OCI-LY3 (cell line): Measurements from ENCODE around the gene ACTA2.

Source experiments
- H2AFZ ChIP-seq: fragments of 200-600, 300-600 bp; shearing (Covaris generic); 2 replicates; pipeline ENCODE4 v1.6.0; 2014; ENCODE audit warnings: antibody characterized with exemption, low read depth, low read length
- H3K27ac ChIP-seq: fragments of 200-600, 300-600 bp; sonication (generic); 2 replicates; pipeline ENCODE4 v1.5.1; 2014; ENCODE audit warnings: mild to moderate bottlenecking, low read length, moderate library complexity, mixed read lengths
- H3K27me3 ChIP-seq: fragments of 200-600, 300-600 bp; sonication (generic); 2 replicates; pipeline ENCODE4 v1.6.1; 2014; ENCODE audit warnings: low read depth, low read length, mixed read lengths
- H3K36me3 ChIP-seq: fragments of 200-600, 300-600 bp; sonication (generic); replicated peaks from 2 replicates; pipeline ENCODE3; 2014; ENCODE audit warnings: low read depth, low read length, mixed read lengths
- H3K4me1 ChIP-seq: fragments of 300-600, 200-600 bp; sonication (generic); 2 replicates; pipeline ENCODE4 v1.6.1; 2014; ENCODE audit warnings: low read length, mixed read lengths
- H3K4me2 ChIP-seq: fragments of 200-600, 300-600 bp; sonication (generic); 2 replicates; pipeline ENCODE4 v1.6.1; 2014; ENCODE audit warnings: low read length, mixed read lengths
- H3K4me3 ChIP-seq: fragments of 300-600, 200-600 bp; sonication (generic); 2 replicates; pipeline ENCODE4 v1.5.1; 2014; ENCODE audit warnings: antibody characterized with exemption, mild to moderate bottlenecking, low read length, moderate library complexity
- H3K79me2 ChIP-seq: fragments of 300-600, 200-600 bp; shearing (Covaris generic); 2 replicates; pipeline ENCODE4 v1.6.1; 2014; ENCODE audit warnings: mild to moderate bottlenecking, low read length, mixed read lengths
- H3K9ac ChIP-seq: fragments of 300-600, 200-600 bp; shearing (Covaris generic); 2 replicates; pipeline ENCODE4 v1.6.0; 2014; ENCODE audit warnings: mild to moderate bottlenecking, low read length, moderate library complexity
- H3K9me3 ChIP-seq: fragments of 200-600, 300-600 bp; shearing (Covaris generic); 2 replicates; pipeline ENCODE4 v1.6.1; 2014; ENCODE audit warnings: low read length, mixed read lengths; ENCODE audit not compliant: insufficient read depth
- H4K20me1 ChIP-seq: fragments of 200-600, 300-600 bp; sonication (generic); 2 replicates; pipeline ENCODE4 v1.6.1; 2016; ENCODE audit warnings: low read length, mixed read lengths; ENCODE audit not compliant: insufficient read depth
- CTCF ChIP-seq: fragments of 200-600, 300-600 bp; sonication (generic); IDR thresholded peaks from 2 replicates; pipeline ENCODE4 v1.5.1; 2014; ENCODE audit warnings: antibody characterized with exemption, low read length, low read depth
- EZH2phosphoT487 ChIP-seq: fragments of 200-600 bp; shearing (Covaris generic); IDR thresholded peaks from 2 replicates; pipeline ENCODE4 v1.6.1; 2018; ENCODE audit warnings: antibody characterized with exemption, mixed run types, low read depth

The ACTA2 gene

DNA sequence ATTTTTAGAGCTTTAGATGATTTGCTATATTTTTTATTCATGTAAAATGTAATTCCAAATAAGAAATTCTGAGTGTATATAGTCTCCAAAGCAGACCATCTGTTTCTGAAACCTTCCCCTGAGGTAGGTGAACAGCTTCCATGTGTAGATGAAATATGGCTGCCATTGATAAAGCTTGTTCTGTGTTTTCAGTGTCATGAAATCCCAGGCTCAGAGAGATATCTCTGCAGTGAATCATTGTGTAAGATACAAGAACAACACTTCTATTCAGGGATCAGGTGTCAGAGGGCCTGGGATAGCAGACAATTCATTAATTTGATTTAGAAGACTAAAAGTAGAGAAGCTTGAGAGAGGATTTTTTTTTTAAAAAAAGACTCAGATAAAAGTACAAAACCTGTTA, 29.1 kb downstream of the ACTA2 start:
- TF ChIP-seq EZH2phosphoT487 (no peak), CTCF (no peak)
- peaks cover 23% of the 10 kb centered on the region for H3K36me3 ChIP-seq
- H3K27me3 ChIP-seq: no peaks in the 10 kb centered on the region
- no peak overlapping the region for H3K4me3 ChIP-seq
- no peak overlapping the region for H3K9ac ChIP-seq
- H4K20me1 ChIP-seq: no peaks in the 10 kb centered on the region
- H3K79me2 ChIP-seq: no peaks in the 10 kb centered on the region
- H3K27ac ChIP-seq: no peak overlapping the region
- no peaks in the 10 kb centered on the region for H3K9me3 ChIP-seq
- no peak overlapping the region for H3K4me2 ChIP-seq
- no peaks in the 10 kb centered on the region for H3K4me1 ChIP-seq
- no peak overlapping the region for H2AFZ ChIP-seq

GRCh38 chr10:88922041-88922440, 30.5 kb downstream of the ACTA2 start:
- Histone ChIP-seq H3K4me1 (no peaks in the 10 kb centered on the region), H3K27ac (no peak overlapping the region), H3K9ac (no peak overlapping the region), H3K36me3 (peaks cover 28% of the 10 kb centered on the region), H2AFZ (no peak overlapping the region), H3K79me2 (no peaks in the 10 kb centered on the region), H3K27me3 (no peaks in the 10 kb centered on the region), H3K4me2 (no peak overlapping the region), H3K4me3 (no peak overlapping the region), H3K9me3 (no peaks in the 10 kb centered on the region), H4K20me1 (no peaks in the 10 kb centered on the region)
- TF ChIP-seq EZH2phosphoT487: no peak
- no peak for TF ChIP-seq CTCF

GRCh38 chr10:88920986-88921593, 31.5 kb downstream of the ACTA2 start:
- peaks cover 27% of the 10 kb centered on the region for H3K36me3 ChIP-seq
- H3K4me2 ChIP-seq: no peak overlapping the region

DNA sequence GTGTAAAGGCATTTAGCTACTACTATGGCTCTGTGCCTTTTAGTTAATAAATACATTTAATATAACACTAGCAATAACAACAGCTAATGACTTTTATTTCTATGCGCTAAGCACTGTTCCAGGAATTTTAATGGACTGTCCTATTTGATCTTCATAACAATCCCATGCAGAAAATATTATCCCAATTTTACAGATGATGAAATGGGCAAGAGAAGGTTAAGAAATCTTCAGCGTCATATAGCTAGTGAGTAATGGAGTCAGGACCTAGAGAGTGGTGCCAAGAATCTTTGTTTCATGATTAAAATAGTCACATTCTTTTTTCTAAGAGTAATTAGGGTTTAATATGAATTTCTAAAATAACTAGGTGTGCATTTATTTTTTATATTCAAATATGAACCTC, 32.4 kb downstream of the ACTA2 start:
- H4K20me1 ChIP-seq: no peaks in the 10 kb centered on the region
- no peaks in the 10 kb centered on the region for H3K79me2 ChIP-seq
- H3K27ac ChIP-seq: no peak overlapping the region
- H3K36me3 ChIP-seq: peaks cover 27% of the 10 kb centered on the region
- no peaks in the 10 kb centered on the region for H3K4me1 ChIP-seq
- no peak overlapping the region for H3K4me2 ChIP-seq
- H3K27me3 ChIP-seq: no peaks in the 10 kb centered on the region
- no peak overlapping the region for H2AFZ ChIP-seq
- H3K9me3 ChIP-seq: no peaks in the 10 kb centered on the region
- H3K9ac ChIP-seq: no peak overlapping the region
- TF ChIP-seq CTCF: no peak
- no peak for TF ChIP-seq EZH2phosphoT487
- no peak overlapping the region for H3K4me3 ChIP-seq

More at GRCh38 chr10:88920986-88921593, 31.5 kb downstream of the ACTA2 start:
- no peaks in the 10 kb centered on the region for H3K4me1 ChIP-seq
- TF ChIP-seq EZH2phosphoT487 (no peak), CTCF (no peak)
- no peaks in the 10 kb centered on the region for H3K27me3 ChIP-seq
- H4K20me1 ChIP-seq: no peaks in the 10 kb centered on the region
- no peak overlapping the region for H3K27ac ChIP-seq
- no peak overlapping the region for H3K9ac ChIP-seq
- no peak overlapping the region for H2AFZ ChIP-seq
- no peaks in the 10 kb centered on the region for H3K79me2 ChIP-seq
- no peak overlapping the region for H3K4me3 ChIP-seq
- H3K9me3 ChIP-seq: no peaks in the 10 kb centered on the region
